Adrenal gland (tissue), 12 donors: ENCODE results near the gene SIM1. TPM values are rescaled to one million over a fixed set of nuclear protein-coding genes. Genes with fewer than 3 reads are reported as not detected.

Experiments used
- DNase-seq, 7 donors: peaks; one replicate each; pipeline ENCODE4 v3.0.0-alpha.2; 2019 to 2020
- H3K27ac ChIP-seq, 5 donors: fragments of 200-600 bp; sonication (generic) in 4 of 5; 1 replicate in 3 of 5; 2 replicates in 2 of 5; pipeline versions ENCODE4 v1.5.1 to v1.8.0; 2016 to 2020; ENCODE audit warnings: mild to moderate bottlenecking in 1 of 5
- H3K27me3 ChIP-seq: fragments of 200-600 bp; 2 replicates; pipeline ENCODE4 v1.8.0; 2021
- H3K36me3 ChIP-seq, 2 donors: fragments of 200-600 bp; replicated peaks in 1 of 2; 1 replicate in 1 of 2; 2 replicates in 1 of 2; pipeline versions ENCODE4 v1.5.1 to v1.8.0; 2018 to 2022
- H3K4me1 ChIP-seq, 2 donors: fragments of 200-600 bp; replicated peaks in 1 of 2; 1 replicate in 1 of 2; 2 replicates in 1 of 2; pipeline versions ENCODE4 v1.5.1 to v1.8.0; 2018 to 2021
- H3K4me3 ChIP-seq, 4 donors: fragments of 200-600 bp; sonication (generic) in 3 of 4; one replicate each; pipeline ENCODE4 v1.5.1; 2016 to 2018
- H3K9me3 ChIP-seq, 3 donors: fragments of 200-600 bp; sonication (generic) in 1 of 3; replicated peaks in 1 of 3; 1 replicate in 2 of 3; 2 replicates in 1 of 3; pipeline versions ENCODE4 v1.5.1 to v1.8.0; 2016 to 2021
- CTCF ChIP-seq, 6 experiments: fragments of 450-650 bp in 4 of 6; fragments of 200-600 bp in 2 of 6; sonication (generic) in 1 of 6; IDR thresholded peaks; 1 replicate in 5 of 6; 2 replicates in 1 of 6; pipeline versions ENCODE4 v1.5.1 to v1.8.0; 2016 to 2021; ENCODE audit warnings: antibody characterized with exemption in 6 of 6, mild to moderate bottlenecking in 2 of 6, moderate library complexity in 1 of 6
- POLR2A ChIP-seq, 2 donors: fragments of 450-650 bp; IDR thresholded peaks; one replicate each; pipeline ENCODE4 v1.6.1; 2017; ENCODE audit warnings: antibody characterized with exemption in 2 of 2, mild to moderate bottlenecking in 2 of 2, moderate library complexity in 1 of 2
- WGBS, 4 donors: extraction: QIAGEN DNeasy Blood & Tissue Kit in 2 of 4; methylation state at CpG; one replicate each; pipeline versions ENCODE4 v1.1.5 to v1.1.7; 2013 to 2017; 5-methylcytosine and 5-hydroxymethylcytosine counted together
- intact Hi-C, 2 donors: fragments of 100-400 bp; cut with DNase I; formaldehyde crosslinking; loops; one replicate each; pipeline versions ENCODE4 v1.14.1 to v1.15.0; 2022 to 2023
- polyA plus RNA-seq, 3 donors: library from polyadenylated mRNA; stranded (reverse); fragments of 200-250 nt in 2 of 3; fragments of 350-450 nt in 1 of 3; fragmentation: Illumina TruSeq in 1 of 3; extraction: RNeasy Lipid Tissue Mini Kit (QIAGEN cat#74804) in 1 of 3; gene quantifications; one replicate each; pipeline ENCODE4 v1.2.3, GENCODE V29; 2013 to 2014
- total RNA-seq, 9 donors: library from RNA; depleted of rRNA in 4 of 9; stranded (reverse); fragments of >200 nt in 4 of 9; fragments of 120-200 nt in 1 of 9; fragmentation: NEBNext Ultra II Directional in 1 of 9; extraction: Animal tissue kit (Norgen Biotek cat#: 25700) in 1 of 9; gene quantifications; one replicate each; pipeline versions ENCODE4 v1.1.0 to v1.2.4, GENCODE V29; 2013 to 2023
- donor health status: healthy with polysubstance abuse.
- donor health status: Bipolar disorder and iron deficiency.
- donor health status: DM: yes; HTN: yes; CAD: no.
- donor health status: DM: no; HTN: no; CAD: no.
- donor health status: DM: no; HTN: no; CAD: no.
- donor health status: DM: yes; HTN: yes; CAD: no.

The SIM1 gene
- total and polyA plus RNA-seq, 12 donors, result not detected

- DNase-seq, result no peak
- Histone ChIP-seq H3K27me3 (no peaks in the 10 kb centered on the region), H3K9me3 (no peaks in the 10 kb centered on the region), H3K36me3 (peaks cover 0 to 2% of the 10 kb centered on the region in 2 donors), H3K4me1 (no peaks in the 10 kb centered on the region), H3K27ac (no peak overlapping the region), H3K4me3 (no peak overlapping the region)
- intact Hi-C loops, result no loop called here
- no peak for TF ChIP-seq CTCF (IDR thresholded peaks at IDR 0.05)
- no peak for TF ChIP-seq POLR2A (IDR thresholded peaks at IDR 0.05)
- 95 to 98% (median 98%) methylated on average over 2 of the region's 2 CpGs for WGBS, 4 donors
Measured at GRCh38 chr6:100506651-100507050, 41.9 kb upstream of the SIM1 start.

GRCh38 chr6:100504786-100505737 is 40.3 kb upstream of the SIM1 start:
- no peak overlapping the region for H3K27ac ChIP-seq
- 73 to 79% (median 77%) methylated on average over 6 of the region's 6 CpGs for WGBS, 4 donors
- H3K9me3 ChIP-seq, result no peaks in the 10 kb centered on the region

GRCh38 chr6:100503043-100503705 is 38.5 kb upstream of the SIM1 start:
- Histone ChIP-seq H3K27ac (no peak overlapping the region), H3K9me3 (no peaks in the 10 kb centered on the region), H3K36me3 (no peaks in the 10 kb centered on the region), H3K4me1 (no peaks in the 10 kb centered on the region), H3K4me3 (no peak overlapping the region), H3K27me3 (no peaks in the 10 kb centered on the region)
- intact Hi-C loops, result no loop called here
- no peak for DNase-seq
- TF ChIP-seq POLR2A (IDR thresholded peaks at IDR 0.05) (no peak), CTCF (IDR thresholded peaks at IDR 0.05) (no peak)

More at GRCh38 chr6:100504786-100505737, 40.3 kb upstream of the SIM1 start:
- Histone ChIP-seq H3K27me3 (no peaks in the 10 kb centered on the region), H3K36me3 (no peaks in the 10 kb centered on the region), H3K4me3 (no peak overlapping the region), H3K4me1 (no peaks in the 10 kb centered on the region)
- no peak for TF ChIP-seq CTCF (IDR thresholded peaks at IDR 0.05)
- no peak for TF ChIP-seq POLR2A (IDR thresholded peaks at IDR 0.05)
- intact Hi-C loops, result no loop called here
- no peak for DNase-seq

GRCh38 chr6:100493206-100493888 is 28.6 kb upstream of the SIM1 start:
- Histone ChIP-seq H3K4me1 (no peaks in the 10 kb centered on the region), H3K27me3 (no peaks in the 10 kb centered on the region), H3K27ac (no peak overlapping the region), H3K9me3 (no peaks in the 10 kb centered on the region), H3K36me3 (no peaks in the 10 kb centered on the region), H3K4me3 (no peak overlapping the region)
- DNase-seq, result no peak
- intact Hi-C loops, result no loop called here
- no peak for TF ChIP-seq CTCF (IDR thresholded peaks at IDR 0.05)
- no peak for TF ChIP-seq POLR2A (IDR thresholded peaks at IDR 0.05)
- 62 to 78% (median 74%) methylated on average over 6 of the region's 6 CpGs for WGBS, 4 donors
